Pancreas (tissue), 10 donors: ENCODE measurements around the gene DPM3. TPM values are rescaled to one million over a fixed set of nuclear protein-coding genes. Genes with fewer than 3 reads are reported as not detected.
A peak's percentile ranks its signal among the peaks of the same experiment; 100 is the strongest.

ENCODE experiments used
- ATAC-seq, 4 donors: fragments of 200-7000 bp; cut with Tn5 transposase; one replicate each; pipeline versions ENCODE4 v1.8.0 to v1.9.1; 2020; ENCODE audit warnings: mild to moderate bottlenecking in 4 of 4, moderate library complexity in 4 of 4
- DNase-seq, 6 donors: peaks; one replicate each; pipeline ENCODE4 v3.0.0-alpha.2; 2020
- FAIRE-seq: peaks from 2 replicates; lab custom pipeline; 2012; peaks lifted over from hg19 to GRCh38; lab: Jason Lieb, UNC
- H3K27ac ChIP-seq, 4 donors: fragments of 200-600 bp; sonication (generic); 1 replicate in 3 of 4; 2 replicates in 1 of 4; pipeline versions ENCODE4 v1.5.0 to v1.8.0; 2020
- H3K27me3 ChIP-seq, 4 donors: fragments of 200-600 bp; one replicate each; pipeline ENCODE4 v1.8.0; 2021
- H3K36me3 ChIP-seq, 3 donors: fragments of 200-600 bp; sonication (generic) in 1 of 3; one replicate each; pipeline versions ENCODE4 v1.5.0 to v1.8.0; 2020 to 2021
- H3K4me1 ChIP-seq, 3 donors: fragments of 200-600 bp; one replicate each; pipeline ENCODE4 v1.8.0; 2021
- H3K4me3 ChIP-seq, 4 donors: fragments of 200-600 bp; sonication (generic) in 2 of 4; one replicate each; pipeline versions ENCODE4 v1.5.0 to v1.8.0; 2020 to 2021
- H3K9me3 ChIP-seq, 4 donors: fragments of 200-600 bp; one replicate each; pipeline ENCODE4 v1.8.0; 2021
- WGBS, 2 donors: extraction: QIAGEN DNeasy Blood & Tissue Kit; methylation state at CpG; one replicate each; pipeline ENCODE4 v1.1.7; 2013; 5-methylcytosine and 5-hydroxymethylcytosine counted together
- intact Hi-C, 3 donors: fragments of 100-400 bp; cut with DNase I; formaldehyde crosslinking; loops; one replicate each; pipeline versions ENCODE4 v1.11.1 to v1.14.2; 2022
- polyA plus RNA-seq, 2 donors: library from polyadenylated mRNA; stranded (reverse); fragments of 200-250 nt; gene quantifications; one replicate each; pipeline ENCODE4 v1.2.3, GENCODE V29; 2013
- total RNA-seq, 6 donors: library from RNA; stranded (reverse); fragmentation: NEBNext Ultra II Directional in 4 of 6; extraction: Animal tissue kit (Norgen Biotek cat#: 25700) in 4 of 6; gene quantifications; one replicate each; pipeline versions ENCODE4 v1.2.1 to v1.2.4, GENCODE V29; 2021 to 2023
- TF ChIP-seq, protein P1 (sequence below), 4 donors: fragments of 200-600 bp; sonication (generic) in 3 of 4; IDR thresholded peaks; one replicate each; pipeline versions ENCODE4 v1.5.0 to v1.8.0; 2021; ENCODE audit warnings: antibody characterized with exemption in 4 of 4
- donor health status: healthy with polysubstance abuse.
- donor health status: DM: no; HTN: no; CAD: no; lungs with moderate emphysema.
- donor health status: DM: no; HTN: no; CAD: no.
- donor health status: control.
- donor health status: control.
- donor health status: Bipolar disorder and iron deficiency.
- donor health status: DM: yes; HTN: yes; CAD: no.
- donor health status: DM: no; HTN: no; CAD: no.
- donor health status: DM: no; HTN: no; CAD: no.
- donor health status: DM: yes; HTN: yes; CAD: no.

The DPM3 gene
- total and polyA plus RNA-seq, 8 donors, result 39.4 to 227 (median 43.5) TPM

DNA sequence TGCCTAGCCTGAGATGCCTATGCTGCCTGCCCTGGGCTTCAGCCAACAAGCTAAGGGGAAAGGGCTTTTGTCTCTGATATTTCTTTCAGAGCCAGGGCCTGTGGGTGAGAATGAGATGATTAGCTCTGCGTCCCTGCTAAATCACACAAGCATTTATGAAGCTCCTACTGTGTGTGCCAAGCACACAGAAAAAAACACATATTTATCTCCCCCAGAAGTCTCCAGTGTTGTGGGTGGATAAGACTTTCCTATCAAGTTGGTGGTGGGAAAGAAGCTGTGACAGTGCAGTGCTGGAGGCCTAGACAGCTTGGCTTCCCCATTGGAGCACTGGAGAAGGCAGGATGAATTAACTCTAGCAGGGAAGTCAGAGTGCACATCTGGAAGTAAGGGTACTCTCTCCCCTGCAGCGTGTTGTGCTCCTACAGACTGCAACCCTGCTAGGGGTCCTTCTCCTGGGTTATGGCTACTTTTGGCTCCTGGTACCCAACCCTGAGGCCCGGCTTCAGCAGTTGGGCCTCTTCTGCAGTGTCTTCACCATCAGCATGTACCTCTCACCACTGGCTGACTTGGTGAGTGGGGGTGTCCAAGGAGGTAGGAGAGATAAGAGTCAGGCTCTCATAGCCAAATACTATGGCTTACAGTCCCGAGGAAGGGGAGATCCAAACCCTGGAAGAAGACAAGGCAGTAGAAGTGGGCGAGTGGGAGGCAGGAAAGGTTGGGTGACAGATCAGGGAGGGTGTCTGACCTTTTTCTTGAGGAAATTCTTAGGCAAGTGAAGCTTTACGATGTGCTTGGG, 3.0 kb downstream of the DPM3 start:
- WGBS, 2 donors, result 72 to 76% methylated on average over 6 of the region's 6 CpGs
- Histone ChIP-seq H3K4me1 (peaks cover 19 to 45% (median 29%) of the 10 kb centered on the region in 3 donors), H3K27ac (peak overlapping the region in 3 of 4 donors; percentile 98 to 99 (median 99)), H3K9me3 (no peaks in the 10 kb centered on the region), H3K27me3 (no peaks in the 10 kb centered on the region), H3K36me3 (peaks cover 0 to 19% (median 10%) of the 10 kb centered on the region in 3 donors), H3K4me3 (peak overlapping the region in 2 of 4 donors; percentile 54 to 63)
- DNase-seq, result peak in 1 of 6 donors; percentile 20
- TF ChIP-seq, protein P1, sequence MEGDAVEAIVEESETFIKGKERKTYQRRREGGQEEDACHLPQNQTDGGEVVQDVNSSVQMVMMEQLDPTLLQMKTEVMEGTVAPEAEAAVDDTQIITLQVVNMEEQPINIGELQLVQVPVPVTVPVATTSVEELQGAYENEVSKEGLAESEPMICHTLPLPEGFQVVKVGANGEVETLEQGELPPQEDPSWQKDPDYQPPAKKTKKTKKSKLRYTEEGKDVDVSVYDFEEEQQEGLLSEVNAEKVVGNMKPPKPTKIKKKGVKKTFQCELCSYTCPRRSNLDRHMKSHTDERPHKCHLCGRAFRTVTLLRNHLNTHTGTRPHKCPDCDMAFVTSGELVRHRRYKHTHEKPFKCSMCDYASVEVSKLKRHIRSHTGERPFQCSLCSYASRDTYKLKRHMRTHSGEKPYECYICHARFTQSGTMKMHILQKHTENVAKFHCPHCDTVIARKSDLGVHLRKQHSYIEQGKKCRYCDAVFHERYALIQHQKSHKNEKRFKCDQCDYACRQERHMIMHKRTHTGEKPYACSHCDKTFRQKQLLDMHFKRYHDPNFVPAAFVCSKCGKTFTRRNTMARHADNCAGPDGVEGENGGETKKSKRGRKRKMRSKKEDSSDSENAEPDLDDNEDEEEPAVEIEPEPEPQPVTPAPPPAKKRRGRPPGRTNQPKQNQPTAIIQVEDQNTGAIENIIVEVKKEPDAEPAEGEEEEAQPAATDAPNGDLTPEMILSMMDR (IDR thresholded peaks at IDR 0.05), result no peak
- FAIRE-seq, result no peak
- intact Hi-C loops, result no loop called here
- ATAC-seq, result no peak

DNA sequence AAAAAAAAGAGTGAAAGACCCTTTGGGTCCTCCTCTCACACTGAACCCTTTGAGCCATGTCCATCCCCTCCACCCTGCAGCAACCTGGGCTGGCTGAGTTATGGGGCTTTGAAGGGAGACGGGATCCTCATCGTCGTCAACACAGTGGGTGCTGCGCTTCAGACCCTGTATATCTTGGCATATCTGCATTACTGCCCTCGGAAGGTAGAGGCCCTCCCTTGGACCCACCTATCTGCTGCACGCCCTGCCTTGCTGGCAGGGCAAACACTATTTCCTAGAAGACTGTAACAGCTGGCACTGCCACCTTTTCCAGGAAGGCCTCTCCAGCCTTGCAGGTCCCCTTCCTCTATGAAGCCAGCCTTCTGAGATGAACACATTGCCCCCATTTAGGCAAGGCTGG, 3.6 kb downstream of the DPM3 start:
- Histone ChIP-seq H3K9me3 (no peaks in the 10 kb centered on the region), H3K4me1 (peaks cover 24 to 51% (median 29%) of the 10 kb centered on the region in 3 donors), H3K27ac (peak overlapping the region in 3 of 4 donors; percentile 98 to 99 (median 99)), H3K4me3 (peak overlapping the region; percentile 29 to 63 (median 50)), H3K27me3 (no peaks in the 10 kb centered on the region), H3K36me3 (peaks cover 0 to 25% (median 16%) of the 10 kb centered on the region in 3 donors)
- intact Hi-C loops, result no loop called here
- DNase-seq, result peak in 3 of 6 donors; percentile 47 to 54 (median 52)
- TF ChIP-seq, protein P1 (IDR thresholded peaks at IDR 0.05), result no peak
- 16 to 28% methylated on average over 6 of the region's 6 CpGs for WGBS, 2 donors
- no peak for FAIRE-seq
- ATAC-seq, result peak in 2 of 4 donors; percentile 1 to 2

DNA sequence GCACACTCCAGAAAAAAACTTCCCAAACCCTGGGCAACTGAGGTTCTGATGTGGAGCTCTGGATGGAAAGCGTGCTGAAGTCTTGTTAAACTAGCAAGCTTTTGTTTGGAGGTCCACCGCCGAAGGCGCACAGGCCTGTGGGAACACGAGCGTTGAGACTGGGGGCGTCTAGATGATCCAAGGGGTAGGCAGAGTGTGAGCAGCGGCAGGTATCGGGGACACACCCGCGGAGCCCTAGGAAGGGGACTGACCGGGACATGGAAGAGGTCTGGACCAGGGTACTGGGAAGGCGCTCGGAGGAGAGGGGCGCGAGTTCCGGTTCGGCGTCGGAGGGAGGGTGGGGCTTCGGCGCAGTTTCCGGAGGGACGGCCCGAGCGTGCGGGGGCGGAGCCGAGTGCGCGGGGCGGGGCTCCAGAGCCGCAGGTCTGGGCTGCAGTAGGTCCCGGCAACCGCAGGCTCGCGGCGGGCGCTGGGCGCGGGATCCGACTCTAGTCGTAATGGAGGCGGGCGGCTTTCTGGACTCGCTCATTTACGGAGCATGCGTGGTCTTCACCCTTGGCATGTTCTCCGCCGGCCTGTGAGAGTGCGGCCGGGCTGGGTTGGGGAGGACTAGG, 4.8 kb downstream of the DPM3 start, which contains the start of gene SLC50A1:
Gene SLC50A1 (plus strand): TSS at position 438 of the 614 bp plus-strand sequence. CDS start 60 bp downstream, at position 498.
- Histone ChIP-seq H3K4me3 (peak within 1 kb of the TSS; percentile 29 to 63 (median 50)), H3K36me3 (peaks cover 0 to 31% (median 19%) of the 10 kb centered on the region in 3 donors), H3K9me3 (no peaks in the 10 kb centered on the region), H3K27me3 (no peaks in the 10 kb centered on the region), H3K27ac (peak within 1 kb of the TSS; percentile 87 to 99 (median 98)), H3K4me1 (peaks cover 33 to 62% (median 36%) of the 10 kb centered on the region in 3 donors)
- 0 to 1% methylated on average over 38 to 52 of the region's 52 CpGs for WGBS, 2 donors
- TF ChIP-seq, protein P1 (IDR thresholded peaks at IDR 0.05), result peak in 3 of 4 donors; percentile 17 to 42 (median 33)
- FAIRE-seq (no peak), DNase-seq (peak; percentile 94 to 98 (median 96)), ATAC-seq (peak; percentile 88 to 93 (median 90))
- intact Hi-C loops, result no loop called here

DNA sequence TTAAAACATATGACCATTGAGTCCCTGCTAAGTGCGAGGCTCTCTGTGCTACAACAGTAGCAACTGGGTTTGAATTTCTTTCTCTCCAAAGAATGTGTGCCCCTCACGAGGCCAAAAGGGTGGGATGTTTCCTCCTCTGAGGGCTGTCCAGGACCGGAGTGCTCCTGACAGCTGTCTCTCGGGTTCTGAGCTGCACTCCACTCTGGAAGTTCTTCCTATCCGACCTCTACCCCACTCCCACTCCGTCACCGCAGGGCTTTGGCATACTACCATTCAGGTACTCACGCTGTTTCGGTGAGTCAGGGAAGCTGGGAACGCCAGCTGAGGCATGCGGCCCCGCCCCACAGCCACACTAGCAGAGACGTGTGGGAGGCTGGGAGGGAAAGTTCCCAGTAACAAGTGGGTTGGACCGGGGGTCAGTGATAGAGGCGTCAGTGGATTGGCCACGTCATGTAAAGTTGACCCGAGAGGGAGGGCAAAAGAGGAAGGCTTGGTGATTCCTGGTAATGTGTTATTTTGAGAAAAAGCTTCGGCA, 5.4 kb downstream of the DPM3 start:
- DNase-seq (peak; percentile 86 to 95 (median 94)), ATAC-seq (peak; percentile 72 to 80 (median 76)), FAIRE-seq (no peak)
- TF ChIP-seq, protein P1 (IDR thresholded peaks at IDR 0.05), result no peak
- H3K27me3 ChIP-seq, result no peaks in the 10 kb centered on the region
- H3K9me3 ChIP-seq, result no peaks in the 10 kb centered on the region
- peak overlapping the region; percentile 87 to 99 (median 98) for H3K27ac ChIP-seq
- peaks cover 0 to 31% (median 19%) of the 10 kb centered on the region in 3 donors for H3K36me3 ChIP-seq
- 4% methylated on average over 18 of the region's 18 CpGs for WGBS, 2 donors
- H3K4me1 ChIP-seq, result peaks cover 33 to 62% (median 36%) of the 10 kb centered on the region in 3 donors
- H3K4me3 ChIP-seq, result peak overlapping the region; percentile 29 to 63 (median 50)
- intact Hi-C loops, result no loop called here
